ENCODE measurements around the gene SYNGR3. TPM values are rescaled to one million over a fixed set of nuclear protein-coding genes. Genes with fewer than 3 reads are reported as not detected.
A peak's percentile ranks its signal among the peaks of the same experiment; 100 is the strongest.

Gene SYNGR3
- total and polyA plus RNA-seq, 2 of the 13 experiments (the other 11 are each of a cell fraction or from before 2014, with no cell fraction given): 0.97 to 5.7 TPM

DNA sequence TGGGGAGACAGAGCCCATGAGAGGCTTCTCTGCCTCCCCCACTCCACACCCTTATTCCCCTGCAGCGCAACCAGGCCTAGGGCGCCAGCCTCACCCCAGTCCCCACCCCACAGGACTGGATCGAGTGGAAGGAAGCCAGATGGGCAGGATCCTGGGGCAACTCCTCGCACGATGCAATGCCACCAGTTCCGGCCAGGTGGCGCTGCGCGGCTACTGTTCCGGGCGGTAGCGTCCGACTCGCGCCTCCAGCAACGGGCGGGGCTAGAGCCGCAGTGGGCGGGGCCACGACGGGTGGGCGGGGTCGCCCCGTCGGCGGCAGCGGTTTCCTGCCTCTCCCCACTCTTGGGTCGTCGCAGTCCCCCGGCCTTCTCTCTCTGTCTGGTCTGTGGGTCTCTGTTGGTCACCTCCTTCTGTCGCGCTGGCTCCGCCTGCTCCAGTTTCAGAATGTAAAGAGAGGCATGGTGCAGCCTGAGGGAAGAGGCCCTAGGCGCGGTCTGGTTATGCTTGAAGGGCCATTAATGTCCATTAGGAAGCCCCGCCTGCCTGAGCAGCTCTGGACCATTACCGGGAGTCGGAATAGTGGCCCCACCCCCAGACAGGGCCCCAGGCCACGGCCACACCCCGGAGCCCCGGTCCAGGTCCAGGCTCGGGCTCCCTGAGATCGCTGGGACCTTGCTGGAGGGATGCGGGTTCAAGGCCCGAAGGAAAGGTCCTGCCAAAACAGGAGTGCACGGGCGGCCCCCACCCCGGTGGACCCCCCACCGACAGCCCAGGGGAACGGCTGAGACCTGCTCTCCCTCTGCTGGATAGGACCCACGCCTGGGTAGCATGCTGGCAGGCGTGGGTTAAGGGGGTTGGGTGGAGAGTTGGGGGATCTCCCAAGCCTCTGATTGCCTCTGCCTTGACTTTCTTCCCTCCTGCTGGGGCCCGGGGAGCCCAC lies 33.6 kb downstream of the SYNGR3 start (continued):
- TF ChIP-seq ZNF101 (CRISPR knock-in tag; IDR thresholded peaks at IDR 0.05; ENCODE audit: borderline replicate concordance, low read depth) (no peak), SSRP1 (CRISPR knock-in tag; IDR thresholded peaks at IDR 0.05) (no peak), ZNF644 (CRISPR knock-in tag; IDR thresholded peaks at IDR 0.05; ENCODE audit: low read depth) (no peak), THAP11 (CRISPR knock-in tag; IDR thresholded peaks at IDR 0.05) (peak; percentile 87), SMYD3 (CRISPR knock-in tag; IDR thresholded peaks at IDR 0.05) (no peak), FOXO1 (CRISPR knock-in tag; IDR thresholded peaks at IDR 0.05) (peak; percentile 52; the same call in 1 of the 2 replicates), ZBTB1 (CRISPR knock-in tag; IDR thresholded peaks at IDR 0.05; ENCODE audit: borderline replicate concordance) (no peak), ZNF550 (CRISPR knock-in tag; IDR thresholded peaks at IDR 0.05; ENCODE audit: borderline replicate concordance) (no peak), ZNF460 (CRISPR knock-in tag; IDR thresholded peaks at IDR 0.05; ENCODE audit: borderline replicate concordance) (no peak), ELF3 (CRISPR knock-in tag; IDR thresholded peaks at IDR 0.05) (peak; percentile 35), ZNF83 (CRISPR knock-in tag; IDR thresholded peaks at IDR 0.05; ENCODE audit: borderline replicate concordance) (no peak; the same call in 1 of the 2 replicates), SRY (CRISPR knock-in tag; IDR thresholded peaks at IDR 0.05) (no peak), GPN1 (CRISPR knock-in tag; IDR thresholded peaks at IDR 0.05; ENCODE audit: borderline replicate concordance) (no peak), SOX13 (IDR thresholded peaks at IDR 0.05) (no peak), SOX13 (CRISPR knock-in tag; conservative IDR thresholded peaks at IDR 0.05 in 1 of 2, IDR thresholded peaks at IDR 0.05 in 1 of 2) (peak in 1 of 2 experiments; percentile 13; a peak in 1 of 4 replicates), DNMT3B (CRISPR knock-in tag; conservative IDR thresholded peaks at IDR 0.05) (0 out of 2 replicates have a peak, but pooled peaks have one; percentile 29), MEF2D (CRISPR knock-in tag; IDR thresholded peaks at IDR 0.05) (no peak), SUZ12 (IDR thresholded peaks at IDR 0.05; ENCODE audit: low read depth, low read length) (no peak), BRCA1 (CRISPR knock-in tag; IDR thresholded peaks at IDR 0.05) (no peak)
- TF ChIP-seq, protein P1, sequence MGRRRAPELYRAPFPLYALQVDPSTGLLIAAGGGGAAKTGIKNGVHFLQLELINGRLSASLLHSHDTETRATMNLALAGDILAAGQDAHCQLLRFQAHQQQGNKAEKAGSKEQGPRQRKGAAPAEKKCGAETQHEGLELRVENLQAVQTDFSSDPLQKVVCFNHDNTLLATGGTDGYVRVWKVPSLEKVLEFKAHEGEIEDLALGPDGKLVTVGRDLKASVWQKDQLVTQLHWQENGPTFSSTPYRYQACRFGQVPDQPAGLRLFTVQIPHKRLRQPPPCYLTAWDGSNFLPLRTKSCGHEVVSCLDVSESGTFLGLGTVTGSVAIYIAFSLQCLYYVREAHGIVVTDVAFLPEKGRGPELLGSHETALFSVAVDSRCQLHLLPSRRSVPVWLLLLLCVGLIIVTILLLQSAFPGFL (CRISPR knock-in tag; IDR thresholded peaks at IDR 0.05): no peak
- TF ChIP-seq, protein P2, sequence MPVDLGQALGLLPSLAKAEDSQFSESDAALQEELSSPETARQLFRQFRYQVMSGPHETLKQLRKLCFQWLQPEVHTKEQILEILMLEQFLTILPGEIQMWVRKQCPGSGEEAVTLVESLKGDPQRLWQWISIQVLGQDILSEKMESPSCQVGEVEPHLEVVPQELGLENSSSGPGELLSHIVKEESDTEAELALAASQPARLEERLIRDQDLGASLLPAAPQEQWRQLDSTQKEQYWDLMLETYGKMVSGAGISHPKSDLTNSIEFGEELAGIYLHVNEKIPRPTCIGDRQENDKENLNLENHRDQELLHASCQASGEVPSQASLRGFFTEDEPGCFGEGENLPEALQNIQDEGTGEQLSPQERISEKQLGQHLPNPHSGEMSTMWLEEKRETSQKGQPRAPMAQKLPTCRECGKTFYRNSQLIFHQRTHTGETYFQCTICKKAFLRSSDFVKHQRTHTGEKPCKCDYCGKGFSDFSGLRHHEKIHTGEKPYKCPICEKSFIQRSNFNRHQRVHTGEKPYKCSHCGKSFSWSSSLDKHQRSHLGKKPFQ (CRISPR knock-in tag; IDR thresholded peaks at IDR 0.05; ENCODE audit: insufficient replicate concordance): peak; percentile 72
- TF ChIP-seq, protein P3, sequence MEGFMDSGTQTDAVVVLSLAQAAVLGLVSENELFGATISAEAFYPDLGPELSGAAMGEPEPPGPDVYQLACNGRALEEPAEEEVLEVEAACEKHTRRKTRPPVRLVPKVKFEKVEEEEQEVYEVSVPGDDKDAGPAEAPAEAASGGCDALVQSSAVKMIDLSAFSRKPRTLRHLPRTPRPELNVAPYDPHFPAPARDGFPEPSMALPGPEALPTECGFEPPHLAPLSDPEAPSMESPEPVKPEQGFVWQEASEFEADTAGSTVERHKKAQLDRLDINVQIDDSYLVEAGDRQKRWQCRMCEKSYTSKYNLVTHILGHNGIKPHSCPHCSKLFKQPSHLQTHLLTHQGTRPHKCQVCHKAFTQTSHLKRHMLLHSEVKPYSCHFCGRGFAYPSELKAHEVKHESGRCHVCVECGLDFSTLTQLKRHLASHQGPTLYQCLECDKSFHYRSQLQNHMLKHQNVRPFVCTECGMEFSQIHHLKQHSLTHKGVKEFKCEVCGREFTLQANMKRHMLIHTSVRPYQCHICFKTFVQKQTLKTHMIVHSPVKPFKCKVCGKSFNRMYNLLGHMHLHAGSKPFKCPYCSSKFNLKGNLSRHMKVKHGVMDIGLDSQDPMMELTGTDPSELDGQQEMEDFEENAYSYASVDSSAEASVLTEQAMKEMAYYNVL (CRISPR knock-in tag; IDR thresholded peaks at IDR 0.05; ENCODE audit: borderline replicate concordance): peak; percentile 40; the same call in 1 of the 2 replicates
- TF ChIP-seq, protein P4, sequence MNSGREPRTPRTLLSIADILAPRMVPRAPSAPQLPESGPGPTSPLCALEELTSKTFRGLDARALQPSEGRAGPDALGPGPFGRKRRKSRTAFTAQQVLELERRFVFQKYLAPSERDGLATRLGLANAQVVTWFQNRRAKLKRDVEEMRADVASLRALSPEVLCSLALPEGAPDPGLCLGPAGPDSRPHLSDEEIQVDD (CRISPR knock-in tag; IDR thresholded peaks at IDR 0.05; ENCODE audit: borderline replicate concordance): 0 out of 2 replicates have a peak, but pooled peaks have one; percentile 24
- TF ChIP-seq, protein P5, sequence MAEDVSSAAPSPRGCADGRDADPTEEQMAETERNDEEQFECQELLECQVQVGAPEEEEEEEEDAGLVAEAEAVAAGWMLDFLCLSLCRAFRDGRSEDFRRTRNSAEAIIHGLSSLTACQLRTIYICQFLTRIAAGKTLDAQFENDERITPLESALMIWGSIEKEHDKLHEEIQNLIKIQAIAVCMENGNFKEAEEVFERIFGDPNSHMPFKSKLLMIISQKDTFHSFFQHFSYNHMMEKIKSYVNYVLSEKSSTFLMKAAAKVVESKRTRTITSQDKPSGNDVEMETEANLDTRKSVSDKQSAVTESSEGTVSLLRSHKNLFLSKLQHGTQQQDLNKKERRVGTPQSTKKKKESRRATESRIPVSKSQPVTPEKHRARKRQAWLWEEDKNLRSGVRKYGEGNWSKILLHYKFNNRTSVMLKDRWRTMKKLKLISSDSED (CRISPR knock-in tag; IDR thresholded peaks at IDR 0.05): no peak

Measured in HepG2 (cell line).